Retinal pigment epithelial cell (primary cell): ENCODE results near the gene C16orf78.

Source experiments
- DNase-seq: peaks from one replicate; pipeline ENCODE4 v3.0.0-alpha.2; 2010; ENCODE audit warnings: low read depth
- H3K4me3 ChIP-seq: 2 replicates; pipeline ENCODE4 v1.5.1; 2011; ENCODE audit warnings: mild to moderate bottlenecking, low read length, control low read depth, moderate library complexity
- TF ChIP-seq, protein P1 (sequence below): conservative IDR thresholded peaks from 2 replicates; pipeline ENCODE4 v1.5.1; 2011; ENCODE audit warnings: low read depth, low read length, control low read depth, inconsistent platforms

Gene C16orf78

DNA sequence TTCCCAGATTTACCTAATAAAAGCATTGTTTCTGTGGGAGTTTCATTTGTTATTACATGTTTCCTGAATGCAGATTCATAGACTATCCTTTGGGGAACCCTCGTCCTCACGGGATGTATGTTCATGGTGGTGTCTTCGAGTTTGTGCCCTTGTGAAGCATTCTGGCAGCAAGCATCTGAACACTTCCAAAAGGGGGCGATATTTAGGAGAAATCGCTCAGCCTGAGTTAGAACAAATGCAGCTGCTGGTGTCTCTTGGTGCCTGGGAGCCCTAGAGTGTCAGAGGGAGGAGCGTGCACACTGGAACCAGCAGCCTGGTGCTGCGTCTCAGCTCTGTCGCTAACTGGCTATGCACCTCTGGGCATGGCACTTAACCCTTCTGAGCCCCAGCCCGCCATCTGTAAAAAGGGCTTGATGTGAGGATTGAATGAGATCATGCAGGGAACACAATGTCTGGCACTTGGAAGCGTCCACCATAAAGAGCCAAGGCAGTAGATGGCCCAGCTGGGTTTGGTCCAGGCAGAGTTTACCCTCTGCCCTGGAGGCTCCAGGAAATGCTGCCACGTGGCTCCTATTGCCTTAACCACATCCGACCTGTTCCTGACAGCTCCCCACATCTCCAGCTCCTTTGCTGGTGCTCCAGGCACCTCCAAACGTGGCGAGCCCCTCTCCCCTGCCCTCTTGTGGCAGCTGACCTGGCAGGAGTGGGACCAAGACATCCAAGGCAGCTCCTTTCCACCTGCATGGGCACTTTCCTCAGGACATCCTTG lies 25.0 kb upstream of the C16orf78 start:
- DNase-seq, result no peak
- H3K4me3 ChIP-seq, result no peak overlapping the region
- TF ChIP-seq, protein P1, sequence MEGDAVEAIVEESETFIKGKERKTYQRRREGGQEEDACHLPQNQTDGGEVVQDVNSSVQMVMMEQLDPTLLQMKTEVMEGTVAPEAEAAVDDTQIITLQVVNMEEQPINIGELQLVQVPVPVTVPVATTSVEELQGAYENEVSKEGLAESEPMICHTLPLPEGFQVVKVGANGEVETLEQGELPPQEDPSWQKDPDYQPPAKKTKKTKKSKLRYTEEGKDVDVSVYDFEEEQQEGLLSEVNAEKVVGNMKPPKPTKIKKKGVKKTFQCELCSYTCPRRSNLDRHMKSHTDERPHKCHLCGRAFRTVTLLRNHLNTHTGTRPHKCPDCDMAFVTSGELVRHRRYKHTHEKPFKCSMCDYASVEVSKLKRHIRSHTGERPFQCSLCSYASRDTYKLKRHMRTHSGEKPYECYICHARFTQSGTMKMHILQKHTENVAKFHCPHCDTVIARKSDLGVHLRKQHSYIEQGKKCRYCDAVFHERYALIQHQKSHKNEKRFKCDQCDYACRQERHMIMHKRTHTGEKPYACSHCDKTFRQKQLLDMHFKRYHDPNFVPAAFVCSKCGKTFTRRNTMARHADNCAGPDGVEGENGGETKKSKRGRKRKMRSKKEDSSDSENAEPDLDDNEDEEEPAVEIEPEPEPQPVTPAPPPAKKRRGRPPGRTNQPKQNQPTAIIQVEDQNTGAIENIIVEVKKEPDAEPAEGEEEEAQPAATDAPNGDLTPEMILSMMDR, result no peak

DNA sequence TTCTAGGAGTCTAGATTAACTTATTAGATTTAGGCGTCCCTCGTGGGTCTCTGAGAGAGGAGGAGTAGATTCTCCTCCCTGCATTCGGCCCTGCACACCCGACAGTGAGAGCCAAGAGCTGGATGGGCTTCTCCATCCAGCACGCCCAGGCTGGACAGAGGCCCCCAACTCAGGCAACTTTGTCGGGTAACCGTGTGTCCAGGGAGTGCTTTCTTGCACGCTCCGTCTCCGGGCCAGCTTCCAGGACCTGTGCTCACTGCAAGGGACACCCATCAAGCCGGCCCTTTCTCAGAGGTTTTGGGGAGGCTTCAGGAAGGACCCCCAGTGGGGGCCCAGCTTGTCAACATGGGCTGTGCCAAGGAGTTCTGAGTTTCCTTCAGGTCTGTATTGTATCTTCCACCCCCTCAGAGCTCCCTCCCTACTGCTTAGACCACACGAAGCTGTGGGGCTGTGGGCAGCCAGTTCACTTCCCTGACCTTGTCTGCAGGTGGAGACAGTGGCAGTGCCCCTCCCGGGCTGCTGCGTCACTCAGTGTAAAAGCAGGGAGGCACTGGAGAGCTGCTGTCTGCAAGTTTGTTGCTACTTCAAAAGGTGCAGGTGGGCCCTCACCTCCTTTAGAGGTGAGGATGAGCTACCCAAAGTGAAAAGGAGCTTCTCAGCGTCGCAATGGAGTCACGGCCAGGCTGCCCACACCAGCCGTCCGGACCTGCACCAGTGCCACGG lies 24.0 kb upstream of the C16orf78 start:
- no peak for DNase-seq
- no peak overlapping the region for H3K4me3 ChIP-seq
- TF ChIP-seq, protein P1, result no peak

DNA sequence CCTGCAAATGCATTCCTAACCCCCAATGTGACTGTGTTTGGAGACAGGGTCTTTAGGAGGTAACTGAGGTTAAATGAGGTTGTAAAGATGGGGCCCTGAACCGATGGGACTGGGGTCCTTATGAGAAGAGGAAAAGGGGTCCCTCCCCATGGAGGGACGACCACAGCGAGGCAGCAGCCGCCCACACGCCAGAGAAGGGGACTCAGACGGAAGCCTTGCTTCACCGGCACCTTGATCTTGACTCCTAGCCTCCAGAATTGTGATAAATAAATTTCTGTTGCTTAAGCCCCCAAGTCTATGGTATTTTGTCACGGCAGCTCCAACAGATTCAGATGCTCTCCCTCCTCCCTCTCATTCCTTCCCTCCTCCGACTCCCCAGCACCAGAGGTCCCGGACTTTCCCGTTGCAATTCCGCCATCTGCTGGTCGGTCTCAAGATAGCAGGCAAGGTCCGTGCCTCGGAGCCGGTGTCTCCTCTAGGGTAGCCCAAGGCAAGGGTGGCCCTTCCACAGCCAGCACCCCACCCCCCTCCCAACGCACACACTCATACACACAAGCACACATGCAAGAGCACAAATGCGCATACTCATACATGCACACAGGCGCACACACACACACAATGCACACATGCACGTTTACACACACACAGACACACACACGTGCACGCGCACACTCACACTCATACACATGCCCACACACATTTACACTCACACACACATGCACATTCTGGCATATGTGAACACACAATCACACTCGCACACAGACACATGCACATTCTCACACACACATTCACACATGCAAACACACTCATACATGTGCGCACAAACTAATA lies 23.1 kb upstream of the C16orf78 start:
- no peak for DNase-seq
- TF ChIP-seq, protein P1, result peak; percentile 81
- H3K4me3 ChIP-seq, result no peak overlapping the region

DNA sequence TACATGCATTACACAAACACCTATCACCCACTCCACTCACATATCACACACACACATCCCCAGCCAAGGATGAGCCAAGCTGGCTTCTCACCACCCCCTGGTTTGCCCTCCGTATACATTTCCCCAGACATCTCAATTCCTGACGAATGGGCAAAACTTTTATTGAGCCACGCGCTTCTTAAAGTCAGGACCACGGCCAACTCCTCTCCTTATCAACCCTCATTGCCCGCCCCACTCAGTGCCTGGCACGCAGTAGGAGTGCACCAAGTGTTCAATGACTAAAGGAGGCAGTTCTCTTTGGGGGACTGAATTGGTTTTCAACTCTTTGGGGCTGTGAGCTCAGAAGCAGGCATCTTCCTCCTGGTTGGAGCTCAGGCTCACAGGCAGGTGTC lies 22.5 kb upstream of the C16orf78 start:
- H3K4me3 ChIP-seq, result no peak overlapping the region
- TF ChIP-seq, protein P1, result no peak
- no peak for DNase-seq

DNA sequence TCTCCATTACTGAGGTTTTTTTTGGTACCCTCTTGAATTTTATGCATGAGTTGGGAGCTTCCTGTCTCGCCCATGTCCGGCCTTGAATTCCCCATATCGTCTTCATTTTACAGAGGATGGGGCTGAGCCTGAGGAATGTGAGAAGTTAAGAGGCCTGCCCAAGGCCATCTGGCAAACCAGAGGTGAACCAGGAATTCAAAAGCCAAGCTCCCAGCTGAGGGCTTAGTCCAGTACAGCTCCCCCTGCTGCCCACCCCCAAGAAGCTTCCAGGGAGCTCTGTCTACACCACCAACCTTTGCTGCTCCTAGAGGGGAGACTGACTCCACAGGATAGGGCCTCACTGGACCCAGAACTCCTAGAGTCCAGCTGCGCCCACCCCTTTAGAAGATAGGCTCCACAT lies 20.7 kb upstream of the C16orf78 start:
- no peak overlapping the region for H3K4me3 ChIP-seq
- no peak for DNase-seq
- TF ChIP-seq, protein P1, result peak; percentile 28

DNA sequence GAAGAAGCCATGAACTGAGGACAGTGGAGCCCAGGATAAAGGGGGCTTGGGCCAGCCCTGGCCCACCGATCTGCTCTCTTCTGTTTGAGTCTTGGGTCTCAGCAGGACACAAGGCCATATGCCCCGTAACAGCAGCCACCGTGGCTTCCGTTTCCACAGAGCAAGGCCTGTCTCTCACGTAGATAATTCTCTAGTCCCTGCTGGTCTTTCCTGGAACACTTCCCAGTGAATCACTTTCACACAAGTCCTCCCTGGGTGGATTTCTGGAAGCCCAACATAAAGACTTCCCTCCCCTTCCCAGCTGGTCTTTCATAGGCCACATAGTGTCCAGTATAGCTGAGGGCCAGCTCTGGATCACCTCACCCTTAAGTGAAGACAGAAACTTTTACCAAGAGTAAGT lies 19.9 kb upstream of the C16orf78 start:
- DNase-seq, result no peak
- TF ChIP-seq, protein P1, result no peak
- H3K4me3 ChIP-seq, result no peak overlapping the region
